GM18508 (cell line): ENCODE data around the gene TCTN1.
"Not testable (repeated sequence)": the region's sequence is repeated elsewhere in the genome, so short reads cannot be mapped to it uniquely, and the experiment has no call there.

Experiments used
- ATAC-seq: cut with Tn5 transposase; IDR thresholded peaks from one replicate; pipeline ENCODE4 v1.9.1; 2021; ENCODE audit warnings: moderate number of reproducible peaks; ENCODE audit not compliant: insufficient read depth, unreplicated experiment

Gene TCTN1

DNA sequence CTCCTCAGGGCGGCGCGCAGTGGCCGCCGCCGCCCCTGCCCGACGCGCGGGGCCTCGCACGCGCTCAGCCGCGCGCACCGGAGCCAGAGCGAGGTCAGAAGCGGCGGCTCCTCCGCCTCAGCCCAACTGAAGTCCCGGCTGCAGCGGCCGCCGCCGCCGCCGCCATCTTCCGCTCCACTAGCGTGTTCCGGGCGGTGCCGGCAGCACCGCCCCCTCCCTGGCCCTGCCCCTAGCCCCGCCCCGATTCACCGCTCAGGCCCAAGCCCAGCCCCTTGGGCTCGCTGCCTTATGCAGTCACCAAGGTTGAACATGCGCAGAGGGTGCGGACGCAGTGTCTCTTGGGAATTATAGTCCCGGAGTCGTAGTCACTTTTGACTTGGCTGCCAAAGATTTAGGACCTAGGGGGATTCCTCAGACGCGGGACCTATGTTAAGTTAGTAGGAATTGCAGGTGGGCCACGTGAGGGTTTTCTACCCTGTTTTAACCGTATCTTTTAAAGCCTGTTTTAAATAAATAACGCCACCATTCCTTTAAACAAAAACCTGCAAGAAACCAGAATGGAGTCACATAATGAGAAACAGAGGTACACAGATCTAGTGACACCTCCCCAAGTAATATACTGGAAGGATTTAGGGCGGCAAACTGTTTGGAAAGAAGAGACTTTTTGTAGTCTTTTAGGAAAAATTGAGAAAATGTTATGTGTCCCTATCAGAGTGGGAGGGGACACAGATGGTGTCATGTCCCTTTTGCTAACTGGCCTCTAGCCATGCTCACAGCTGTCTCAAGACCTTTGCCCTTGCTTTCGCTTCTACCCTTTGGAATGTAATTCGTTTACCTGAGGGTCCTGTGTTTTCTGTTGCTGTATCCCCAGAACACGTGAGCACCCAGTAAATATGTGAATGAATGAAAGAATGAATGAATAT is 30.5 kb upstream of the TCTN1 start, which contains the start of gene PPTC7:
PPTC7 (minus strand) TSS at position 182 of the 923 bp plus-strand sequence. CDS start 287 bp downstream, outside the sequence.
- peak; percentile 46 for ATAC-seq

GRCh38 chr12:110585231-110585799 is 28.6 kb upstream of the TCTN1 start:
- no peak for ATAC-seq

- not testable (repeated sequence) for ATAC-seq
Measured at GRCh38 chr12:110587102-110587501, 26.8 kb upstream of the TCTN1 start.

- no peak for ATAC-seq
Measured at GRCh38 chr12:110590059-110590458, 23.9 kb upstream of the TCTN1 start.

DNA sequence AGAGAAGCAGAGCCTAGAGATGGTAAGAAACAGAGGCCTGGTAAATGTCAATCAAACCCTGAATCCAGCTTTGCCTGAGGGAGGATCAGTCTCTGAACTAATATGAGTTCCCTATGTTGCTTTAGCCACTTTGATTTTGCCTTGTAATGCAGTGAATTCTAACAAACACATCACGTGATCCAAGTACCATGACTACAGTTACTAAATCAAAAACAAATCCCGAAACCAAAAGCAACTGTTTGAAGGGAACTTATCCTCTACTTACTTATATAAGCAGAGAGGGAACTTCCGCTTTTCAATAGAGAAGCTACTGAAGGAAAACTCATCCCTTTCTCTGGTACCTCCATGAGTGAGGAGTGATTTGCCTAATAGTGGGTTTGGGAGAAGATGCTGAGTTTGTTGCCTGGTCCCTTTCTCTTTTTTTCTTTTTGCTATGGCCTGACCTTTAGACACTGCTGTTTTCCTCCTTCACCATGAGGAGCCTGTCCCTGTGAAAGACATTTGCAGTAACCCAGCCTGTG is 23.1 kb upstream of the TCTN1 start:
- no peak for ATAC-seq

- no peak for ATAC-seq
Measured at GRCh38 chr12:110591451-110592051, 22.4 kb upstream of the TCTN1 start.

DNA sequence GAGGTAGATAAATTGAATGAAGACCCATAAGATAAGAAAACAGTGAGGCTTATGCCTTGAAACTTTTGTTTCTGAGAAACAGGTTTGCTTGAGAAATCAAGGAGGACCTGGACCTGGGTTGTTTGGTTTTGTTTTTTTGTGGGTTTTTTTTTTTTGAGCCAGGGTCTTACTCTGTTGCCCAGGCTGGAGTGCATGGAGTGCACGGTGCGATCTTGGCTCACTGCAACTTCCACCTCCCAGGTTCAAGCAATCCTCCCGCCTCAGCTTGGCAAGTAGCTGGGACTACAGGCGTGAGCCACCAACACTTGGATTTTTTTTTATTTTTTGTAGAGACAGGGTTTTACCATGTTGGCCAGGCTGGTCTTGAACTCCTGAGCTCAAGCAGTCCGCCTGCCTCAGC is 21.9 kb upstream of the TCTN1 start:
- ATAC-seq, result no peak

GRCh38 chr12:110592919-110593318 is 21.0 kb upstream of the TCTN1 start:
- ATAC-seq, result not testable (repeated sequence)

DNA sequence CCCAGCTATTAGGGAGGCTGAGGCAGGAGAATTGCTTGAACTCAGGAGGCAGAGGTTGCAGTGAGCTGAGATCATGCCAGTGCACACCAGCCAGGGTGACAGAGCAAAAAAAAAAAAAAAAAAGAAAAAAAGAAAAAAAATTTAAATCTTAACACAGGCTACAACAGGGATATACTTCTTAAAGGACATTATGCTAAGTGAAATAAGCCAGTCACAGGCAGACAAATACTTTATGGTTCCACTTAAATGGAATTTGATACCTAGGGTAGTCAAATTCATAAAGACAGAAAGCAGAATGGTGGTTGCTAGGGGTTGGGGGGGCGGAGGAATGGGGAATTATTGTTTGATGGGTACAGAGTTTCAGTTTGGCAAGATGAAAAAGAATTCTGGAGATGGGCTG is 16.0 kb upstream of the TCTN1 start:
- no peak for ATAC-seq

DNA sequence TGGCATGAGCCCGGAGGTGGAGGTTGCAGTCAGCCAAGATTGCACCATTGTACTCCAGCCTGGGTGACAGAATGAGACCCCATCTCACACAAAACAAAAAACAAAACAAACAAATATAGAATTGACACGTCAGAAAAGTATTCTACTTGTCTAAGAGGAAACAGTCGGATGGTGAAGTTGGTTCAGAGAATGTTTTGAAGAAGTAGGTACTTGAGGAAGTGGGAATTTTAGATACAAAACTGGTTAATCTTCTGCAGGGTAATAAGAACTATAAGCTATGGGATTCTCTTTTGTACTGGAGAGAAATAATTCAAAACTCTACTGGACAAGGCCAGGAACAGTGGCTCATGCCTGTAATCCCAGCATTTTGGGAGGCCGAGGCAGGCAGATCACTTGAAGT is 14.6 kb upstream of the TCTN1 start:
- ATAC-seq, result no peak

GRCh38 chr12:110600254-110600653 is 13.7 kb upstream of the TCTN1 start:
- ATAC-seq, result no peak

- ATAC-seq, result not testable (repeated sequence)
Measured at GRCh38 chr12:110602085-110602814, 11.7 kb upstream of the TCTN1 start.

- ATAC-seq, result no peak
Measured at GRCh38 chr12:110606253-110606611, 7.7 kb upstream of the TCTN1 start.

GRCh38 chr12:110613071-110613770 is 708 bp upstream of the TCTN1 start:
- no peak for ATAC-seq

GRCh38 chr12:110615171-110615570 is 1.2 kb downstream of the TCTN1 start:
- ATAC-seq, result no peak

DNA sequence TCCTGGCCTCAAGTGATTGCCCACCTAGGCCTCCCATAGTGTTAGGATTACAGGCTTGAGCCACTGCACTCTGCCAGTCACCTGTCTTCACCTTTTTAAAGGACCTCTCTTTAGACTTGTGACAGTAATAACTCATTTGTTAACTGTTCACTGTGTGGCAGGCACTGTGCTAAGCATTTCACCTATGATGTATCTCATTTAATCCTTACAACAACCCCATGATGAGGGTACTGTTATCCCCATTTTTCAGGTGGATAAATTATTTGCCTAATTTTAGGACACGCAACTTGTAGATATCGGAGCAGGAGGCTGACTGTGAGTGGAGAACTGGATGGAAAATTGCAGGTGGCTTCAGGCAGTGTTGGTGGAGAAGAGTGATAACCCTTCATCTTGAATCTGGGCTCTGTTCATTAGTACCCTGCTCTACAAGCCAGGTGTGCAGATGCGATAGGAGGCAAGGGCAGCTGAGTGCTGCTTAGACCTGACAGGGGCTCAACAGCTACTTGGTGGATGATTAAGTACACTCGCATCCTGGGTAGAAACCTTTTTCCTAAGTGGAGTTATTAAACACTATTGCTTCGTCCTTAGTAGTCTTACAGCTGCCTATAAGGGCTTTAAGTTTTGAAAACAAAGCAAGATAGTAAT is 2.7 kb downstream of the TCTN1 start:
- no peak for ATAC-seq

DNA sequence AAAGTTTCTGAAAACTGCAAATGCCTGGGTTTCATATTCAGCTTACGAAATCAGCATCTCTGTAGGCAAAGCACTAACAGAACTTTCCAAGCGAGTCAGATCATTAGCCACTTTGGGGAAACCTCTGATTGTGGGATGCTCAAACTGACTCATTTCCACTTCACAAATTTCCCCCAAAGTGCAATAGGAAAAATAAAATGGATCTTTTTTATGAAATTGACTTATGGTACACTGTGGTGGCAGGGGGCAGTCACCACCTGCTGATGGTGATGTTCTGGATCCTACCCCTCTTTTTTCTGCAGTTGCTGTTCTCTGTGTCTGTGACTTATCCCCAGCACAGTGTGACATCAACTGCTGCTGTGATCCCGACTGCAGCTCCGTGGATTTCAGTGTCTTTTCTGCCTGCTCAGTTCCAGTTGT is 5.6 kb downstream of the TCTN1 start:
- no peak for ATAC-seq

DNA sequence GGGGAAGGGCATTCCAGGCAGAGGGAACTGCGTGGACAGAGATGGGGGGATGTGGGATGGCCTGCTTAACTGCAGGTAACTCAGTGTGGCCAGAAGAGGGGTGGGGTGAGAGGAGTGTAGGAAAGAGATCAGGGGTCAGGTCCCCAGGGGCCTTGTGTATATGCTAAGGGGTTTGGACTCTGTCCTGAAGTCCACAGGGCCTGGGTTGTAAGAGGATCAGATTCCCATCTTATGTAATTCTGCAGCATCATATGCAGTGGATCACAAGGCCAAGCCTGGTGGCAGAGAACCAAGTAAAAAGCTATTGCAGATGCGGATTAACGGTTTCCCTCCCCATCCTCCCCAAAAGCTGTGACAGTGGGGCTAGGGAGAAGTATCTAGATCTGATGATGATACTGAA is 8.7 kb downstream of the TCTN1 start:
- no peak for ATAC-seq

DNA sequence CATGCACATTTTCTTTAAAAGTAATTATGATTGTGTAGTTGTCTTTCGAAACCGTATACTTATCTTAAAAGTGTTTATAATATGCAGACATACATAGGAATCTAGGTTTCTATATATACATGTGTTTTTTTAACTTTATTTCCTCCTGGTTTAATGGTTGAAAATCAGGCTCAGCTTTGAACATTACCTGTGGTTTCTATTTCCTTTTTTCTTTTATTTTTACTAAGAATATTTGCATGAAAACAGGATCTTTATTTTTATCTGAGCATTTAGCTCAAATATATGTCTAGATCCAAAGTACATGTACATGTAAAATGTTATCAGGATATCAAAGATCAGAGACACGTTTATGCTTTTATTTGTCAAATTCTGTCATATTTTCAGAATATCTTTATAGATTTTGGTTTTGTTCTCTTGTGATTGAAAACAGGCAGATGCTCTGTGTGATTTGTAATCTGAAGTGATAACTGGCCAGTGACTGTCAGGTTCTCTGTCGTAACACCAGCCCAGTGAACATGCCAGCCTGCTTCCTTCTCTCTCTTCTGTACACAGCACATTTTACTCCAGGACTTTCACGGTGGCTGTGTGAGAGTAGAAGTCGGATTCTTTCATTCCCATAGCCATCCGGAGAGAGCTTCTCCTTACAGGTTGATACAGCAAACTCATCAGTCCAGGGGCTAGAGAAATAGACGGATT is 13.7 kb downstream of the TCTN1 start:
- no peak for ATAC-seq
